Stimulated activated naive CD8-positive, alpha-beta T cell treated with anti-CD3 and anti-CD28 coated beads, Interleukin-15, Interleukin-2, amounts not matched to agents 100 U/mL and 50 U/mL, for 24 hours (primary cell): ENCODE data around the gene GLB1L3.
A peak's percentile ranks its signal among the peaks of the same experiment; 100 is the strongest.
"Not testable (repeated sequence)": the region's sequence is repeated elsewhere in the genome, so short reads cannot be mapped to it uniquely, and the experiment has no call there.

Source experiments
- ATAC-seq: fragments of 150-1000 bp; cut with Tn5 transposase; one replicate; pipeline ENCODE4 v1.10.0; 2021
- DNase-seq: peaks from one replicate; pipeline ENCODE4 v3.0.0; 2021

The GLB1L3 gene

DNA sequence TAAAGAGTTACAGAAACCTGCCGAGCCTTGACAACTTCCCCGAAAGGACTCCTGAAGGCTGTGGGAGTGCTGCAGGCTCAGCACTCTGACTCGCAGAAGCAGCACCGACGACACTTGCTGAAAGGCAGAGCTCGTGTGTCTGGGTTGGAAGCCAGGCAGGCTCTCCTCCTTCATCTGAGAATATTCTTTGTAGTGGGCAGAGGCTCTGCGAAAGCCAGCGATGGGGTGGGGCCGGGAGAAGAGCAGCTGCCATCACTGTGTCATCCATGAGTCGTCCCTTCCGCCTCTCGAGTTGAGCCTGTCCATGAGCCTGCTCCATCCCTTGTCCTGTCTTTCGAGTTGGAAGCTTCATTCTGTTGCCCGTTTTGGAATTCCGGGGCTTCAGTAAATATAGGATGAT lies 67.5 kb downstream of the GLB1L3 start:
- no peak for DNase-seq
- ATAC-seq: no peak

DNA sequence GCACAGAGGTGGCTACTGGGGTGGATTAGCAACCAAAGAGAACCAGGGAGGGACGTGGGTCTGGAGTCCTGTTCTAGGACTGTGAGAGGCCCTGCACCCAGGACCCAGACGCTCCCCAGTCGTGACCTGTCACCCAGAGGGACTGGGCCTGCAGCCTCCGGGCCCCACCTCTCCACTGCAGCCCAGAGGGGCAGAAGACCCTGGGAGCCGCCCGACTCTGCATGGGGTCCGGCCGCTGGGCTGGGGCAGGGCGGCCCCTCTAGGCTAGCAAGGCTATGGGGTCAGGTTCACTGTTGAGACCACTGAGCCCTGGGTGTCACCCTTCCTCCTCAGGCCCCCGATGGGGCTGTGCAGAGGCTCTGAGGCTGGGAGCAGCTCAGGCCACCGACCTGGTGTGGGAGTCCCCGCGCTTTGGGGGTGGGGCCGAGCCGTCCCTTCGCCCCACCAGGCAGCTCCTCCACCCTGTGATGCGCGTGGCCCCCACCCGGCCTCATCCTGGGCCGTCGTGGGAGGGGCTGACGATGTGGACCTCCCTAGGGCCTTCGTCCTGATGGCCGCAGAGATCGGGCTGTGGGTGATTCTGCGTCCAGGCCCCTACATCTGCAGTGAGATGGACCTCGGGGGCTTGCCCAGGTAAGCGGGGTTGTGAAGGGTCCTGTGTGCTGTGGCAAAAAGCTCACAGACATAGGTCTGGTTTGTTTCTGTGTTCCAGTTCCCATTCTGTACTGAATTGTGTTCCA lies 68.5 kb downstream of the GLB1L3 start:
- peak; percentile 29 for ATAC-seq
- not testable (repeated sequence) for DNase-seq

DNA sequence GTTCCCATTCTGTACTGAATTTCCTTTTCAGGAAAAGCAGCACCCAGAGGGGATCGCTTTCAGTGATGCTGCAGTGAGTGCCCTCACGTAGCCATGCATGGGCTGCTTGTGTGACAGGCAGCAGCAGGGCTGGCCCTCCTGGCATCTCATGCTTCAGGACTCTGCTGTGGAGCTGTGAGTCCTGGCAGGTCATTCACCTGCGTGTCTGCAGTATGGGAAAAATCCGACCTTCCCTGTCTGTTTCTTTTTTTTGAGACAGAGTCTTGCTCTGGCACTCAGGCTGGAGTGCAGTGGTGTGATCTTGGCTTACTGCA lies 69.0 kb downstream of the GLB1L3 start:
- ATAC-seq (no peak), DNase-seq (no peak)

DNA sequence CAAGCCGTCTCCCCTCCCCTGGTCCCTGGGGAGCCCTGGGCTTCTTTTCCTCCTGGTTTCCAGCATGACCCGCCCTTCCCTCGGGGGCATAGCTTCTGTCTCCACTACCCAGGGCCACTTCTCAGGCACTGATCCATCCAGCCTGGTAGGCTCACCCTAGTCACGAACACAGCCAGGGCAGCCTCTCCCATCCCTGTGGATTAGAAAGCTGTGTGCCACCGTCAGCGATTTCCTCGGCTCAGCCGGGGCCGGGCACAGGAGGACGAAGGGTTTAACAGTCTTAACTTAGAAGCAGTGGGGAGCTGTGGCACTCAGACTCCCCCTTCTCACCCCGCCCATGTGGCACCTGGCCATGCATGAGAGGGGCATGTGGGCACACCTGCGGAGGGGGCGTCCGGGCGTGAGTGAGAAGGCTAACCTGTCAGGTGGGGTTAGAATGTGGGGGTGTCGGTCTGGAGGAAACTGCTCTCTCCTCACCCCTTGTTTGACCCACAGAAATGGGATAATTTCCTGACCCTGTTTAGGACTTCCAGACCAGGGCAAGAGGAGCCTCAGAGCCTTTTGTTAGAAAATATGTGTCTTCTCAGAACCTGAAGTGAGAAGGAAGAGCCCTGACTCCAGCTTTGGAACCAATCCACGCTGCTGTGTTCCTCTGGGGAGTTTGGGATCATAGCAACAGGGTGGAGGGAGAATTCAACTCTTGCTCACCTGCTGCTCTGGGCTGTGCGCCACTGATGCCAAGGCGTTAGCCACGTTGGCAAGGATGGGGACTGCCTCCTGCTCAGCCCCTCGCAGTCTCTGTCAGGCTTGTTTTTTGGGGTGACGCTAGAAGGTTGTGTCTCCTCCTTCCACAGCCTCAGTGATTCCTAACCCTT lies 70.2 kb downstream of the GLB1L3 start:
- no peak for DNase-seq
- no peak for ATAC-seq

DNA sequence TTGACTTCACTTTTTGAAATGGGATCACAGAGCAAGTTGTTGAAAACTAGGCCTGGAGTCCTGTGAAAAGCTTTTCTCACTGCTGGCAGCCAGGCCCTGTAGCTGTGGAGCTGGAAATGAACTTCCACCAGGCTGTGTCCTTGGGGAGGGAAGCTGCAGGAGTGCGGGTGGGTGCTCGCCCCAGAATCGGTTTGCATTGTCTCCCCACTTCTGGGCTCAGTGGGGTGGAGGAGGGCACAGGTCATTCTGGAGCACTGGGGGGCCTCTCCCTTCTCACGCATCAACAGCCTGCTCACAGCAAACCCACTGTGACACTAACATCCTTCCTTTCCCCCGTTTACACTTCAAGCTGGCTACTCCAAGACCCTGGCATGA lies 70.8 kb downstream of the GLB1L3 start:
- DNase-seq (no peak), ATAC-seq (no peak)

DNA sequence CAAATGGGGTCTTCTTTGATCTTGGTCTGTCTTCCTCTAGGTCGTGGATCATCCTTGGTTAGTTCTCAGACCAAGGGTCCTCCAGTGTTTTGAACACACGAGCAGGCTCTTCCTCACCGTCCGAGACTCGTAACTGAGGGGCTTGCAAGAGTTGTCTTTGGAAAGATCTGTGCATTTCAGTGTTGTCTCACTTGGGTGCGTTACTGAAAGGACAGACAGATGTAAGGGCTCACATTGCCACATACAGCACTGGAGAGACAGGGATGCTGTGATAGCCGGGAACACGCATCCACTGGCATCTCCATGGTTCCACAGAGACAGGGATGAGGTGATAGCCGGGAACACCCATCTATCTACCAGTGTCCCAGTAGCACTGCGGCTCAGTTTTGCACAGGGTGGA lies 71.3 kb downstream of the GLB1L3 start:
- ATAC-seq: peak; percentile 11
- no peak for DNase-seq

DNA sequence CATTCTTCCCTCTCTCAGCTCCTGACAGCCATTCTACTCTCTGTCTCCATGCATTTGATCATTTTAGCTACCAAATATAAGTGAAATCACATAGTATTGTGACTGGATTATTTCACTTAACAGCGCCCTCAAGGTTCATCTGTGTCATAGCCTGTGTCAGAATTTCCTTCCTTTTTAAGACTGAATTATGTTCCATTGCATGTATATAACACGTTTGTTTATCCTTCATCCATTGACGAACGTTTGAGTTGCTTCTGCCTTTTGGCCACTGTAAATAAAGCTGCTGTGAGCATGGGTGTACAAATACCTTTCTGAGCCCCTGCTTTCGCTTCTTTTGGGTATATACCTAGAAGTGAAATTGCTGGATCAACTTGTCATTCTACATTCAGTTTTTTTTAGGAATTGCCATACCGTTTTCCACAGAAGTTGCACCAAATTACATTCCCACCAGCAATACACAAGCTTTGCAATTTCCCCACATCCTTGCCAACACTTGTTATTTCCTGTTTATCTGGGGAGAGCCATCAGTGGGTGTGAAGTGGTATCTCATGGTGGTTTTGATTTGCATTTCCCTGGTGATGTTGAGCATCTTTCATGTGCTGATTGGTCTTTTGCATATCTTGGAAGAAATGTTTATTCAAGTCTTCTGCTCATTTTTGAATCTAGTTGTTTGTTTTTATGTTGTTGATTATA lies 73.1 kb downstream of the GLB1L3 start:
- no peak for ATAC-seq

DNA sequence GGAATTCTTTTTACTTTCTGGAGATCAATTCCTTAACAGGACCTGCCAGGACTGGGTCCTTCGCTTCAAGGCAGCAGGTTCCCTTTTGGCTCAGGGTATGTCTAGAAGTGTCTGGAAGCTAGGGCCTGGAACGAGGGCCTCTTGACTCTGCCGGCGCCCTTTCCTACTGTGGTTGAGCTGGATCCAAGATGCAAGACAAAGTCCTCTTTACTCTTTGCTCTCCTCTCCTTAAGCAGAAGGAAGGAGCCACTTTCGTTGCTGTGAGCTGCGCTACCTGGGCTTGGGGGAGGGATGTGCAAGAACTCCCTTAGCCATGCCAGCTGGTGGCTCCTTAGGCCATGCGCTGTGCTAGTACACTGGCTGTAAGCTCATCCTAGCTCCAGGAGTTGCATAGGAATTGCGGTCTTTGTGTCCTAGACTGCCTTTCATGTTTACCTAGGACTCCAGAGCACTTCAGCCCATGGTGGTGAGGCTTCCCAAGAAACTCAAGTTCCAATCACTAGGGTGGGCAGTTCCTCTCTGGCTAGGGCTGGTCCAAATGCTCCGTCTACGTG lies 73.7 kb downstream of the GLB1L3 start:
- ATAC-seq: no peak
- no peak for DNase-seq

More for the DNA sequence above, 73.1 kb downstream of the GLB1L3 start:
- DNase-seq: no peak

DNA sequence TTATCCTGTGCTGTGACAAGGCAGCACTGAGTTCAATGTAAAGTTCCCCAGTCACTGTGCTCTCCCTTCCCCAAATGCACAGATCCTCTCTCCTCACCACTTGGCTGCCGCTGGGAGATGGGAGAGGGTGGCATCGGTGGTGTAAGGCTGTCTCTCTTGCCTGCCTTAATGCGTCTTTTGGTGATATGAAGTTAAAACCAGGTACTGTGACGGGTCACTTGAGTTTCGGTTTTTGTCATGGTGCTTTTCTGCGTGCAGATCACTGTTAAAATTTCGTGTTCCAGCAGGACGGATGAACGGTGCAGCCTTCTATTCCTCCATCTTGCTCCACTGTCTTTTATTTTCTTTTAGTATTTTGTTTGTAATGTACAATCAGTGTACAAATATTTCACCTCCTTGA lies 74.2 kb downstream of the GLB1L3 start:
- DNase-seq (no peak), ATAC-seq (no peak)

DNA sequence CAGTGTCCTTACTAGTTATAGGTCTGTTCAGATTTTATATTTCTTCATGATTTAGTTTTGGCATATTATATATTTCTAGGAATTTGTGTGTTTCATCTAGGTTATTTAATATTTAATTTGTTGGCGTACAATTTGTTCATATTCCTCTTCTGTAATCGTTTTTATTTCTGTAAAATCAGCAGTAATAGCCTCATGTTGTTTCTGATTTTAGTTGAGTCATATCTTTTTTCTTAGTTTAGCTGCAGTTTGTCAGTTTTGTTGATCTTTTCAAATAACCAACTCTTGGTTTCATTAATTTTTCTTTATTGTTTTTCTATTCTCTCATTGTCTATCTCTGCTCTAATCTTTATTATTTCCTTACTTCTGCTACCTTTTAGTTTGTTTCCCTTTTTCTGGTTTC lies 75.9 kb downstream of the GLB1L3 start:
- ATAC-seq: no peak
- DNase-seq: no peak

DNA sequence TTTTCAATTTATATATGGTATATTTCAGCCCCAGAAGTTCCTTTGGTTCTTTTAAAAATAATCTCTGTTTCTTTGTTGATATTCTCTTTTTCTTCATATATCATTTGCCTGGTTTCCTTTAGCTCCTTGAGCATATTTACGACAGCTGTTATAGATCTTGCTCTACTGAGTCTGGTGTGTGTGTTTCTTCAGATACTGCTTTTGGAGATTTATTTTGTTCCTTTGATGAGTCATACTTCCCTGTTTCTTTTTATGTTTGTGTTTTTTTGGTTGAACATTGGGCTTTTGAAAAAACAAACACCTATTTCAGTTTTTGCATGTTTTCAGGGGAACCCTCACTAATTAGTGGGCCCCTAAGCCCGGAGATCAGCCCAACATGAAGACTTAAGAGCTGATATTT lies 79.0 kb downstream of the GLB1L3 start:
- DNase-seq: no peak
- no peak for ATAC-seq

DNA sequence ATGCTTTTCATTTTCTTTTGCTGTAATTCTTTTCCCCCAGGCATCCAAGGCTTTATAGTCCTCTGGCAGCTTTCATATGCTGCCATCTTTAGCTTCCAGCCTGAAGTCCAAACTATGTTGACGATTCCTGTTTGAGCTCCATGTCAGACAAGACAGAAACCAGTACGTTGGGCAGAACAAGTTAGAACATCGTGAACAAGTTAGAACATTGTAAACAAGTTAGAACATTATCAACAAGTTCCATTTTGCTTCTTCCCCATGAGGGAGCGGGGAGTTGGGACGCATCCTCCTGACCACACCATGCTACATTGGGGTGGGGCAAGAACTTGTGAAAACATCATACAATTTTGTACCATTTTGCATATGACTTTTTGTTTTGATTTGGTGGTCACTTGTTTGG lies 79.5 kb downstream of the GLB1L3 start:
- DNase-seq: no peak

DNA sequence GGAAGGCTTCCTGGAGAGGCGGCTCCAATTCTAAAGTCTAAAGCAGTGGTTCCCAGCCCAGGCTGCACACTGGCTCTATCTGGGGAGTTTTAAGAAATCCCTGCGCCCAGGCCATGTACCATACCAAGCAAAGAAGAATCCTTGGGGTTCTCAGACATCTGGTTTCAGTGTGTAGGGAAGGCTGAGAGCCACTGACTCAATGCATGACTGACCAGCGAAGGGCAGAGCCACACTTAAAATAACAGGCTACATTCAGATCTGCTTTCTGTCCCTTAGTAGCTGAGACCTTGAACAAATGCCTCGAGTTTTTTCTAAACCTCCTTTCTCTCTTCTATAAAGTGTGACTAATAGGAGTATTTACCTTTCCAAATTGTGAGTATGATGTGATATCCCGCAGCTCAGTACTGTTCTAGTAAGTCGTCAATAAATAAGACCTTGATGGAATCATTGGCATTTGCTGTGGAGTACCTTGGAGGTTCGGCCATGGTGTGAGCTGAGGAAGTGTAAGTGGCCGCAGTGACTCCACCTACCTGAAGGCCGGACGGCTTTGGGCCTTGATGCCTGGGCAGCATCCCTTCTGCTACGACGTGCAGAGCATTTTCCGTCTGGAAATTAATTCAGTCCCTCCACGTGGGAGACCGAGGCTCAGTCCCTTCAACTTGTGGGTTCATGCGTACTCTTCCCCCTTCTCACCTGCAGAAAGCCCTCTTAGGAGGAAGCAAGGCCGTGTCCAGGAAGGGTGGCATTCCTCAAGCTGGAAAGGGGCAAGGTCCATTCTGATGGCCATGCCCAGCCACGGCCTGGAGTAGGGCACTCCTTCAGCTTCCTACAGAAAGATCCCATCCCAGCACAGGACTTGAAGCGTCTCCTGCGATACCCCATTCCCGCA lies 80.7 kb downstream of the GLB1L3 start:
- DNase-seq (no peak), ATAC-seq (no peak)

More for the DNA sequence above, 79.5 kb downstream of the GLB1L3 start:
- ATAC-seq: no peak

DNA sequence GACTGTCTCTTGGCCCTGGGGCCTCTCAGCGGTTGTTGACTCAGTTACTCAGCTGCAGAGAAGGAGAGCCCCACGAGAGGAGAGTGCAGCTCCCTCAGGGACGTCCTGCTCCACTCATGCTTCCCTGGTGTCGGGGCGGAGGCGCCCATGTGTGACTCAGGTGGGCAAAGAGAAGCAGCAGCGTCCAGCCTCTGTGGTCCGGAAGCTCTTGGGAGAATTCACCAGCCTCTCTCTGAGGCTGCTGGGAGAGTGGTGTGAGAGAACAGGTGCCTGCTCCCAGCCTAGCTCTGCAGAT lies 81.3 kb downstream of the GLB1L3 start:
- ATAC-seq: no peak
- no peak for DNase-seq

DNA sequence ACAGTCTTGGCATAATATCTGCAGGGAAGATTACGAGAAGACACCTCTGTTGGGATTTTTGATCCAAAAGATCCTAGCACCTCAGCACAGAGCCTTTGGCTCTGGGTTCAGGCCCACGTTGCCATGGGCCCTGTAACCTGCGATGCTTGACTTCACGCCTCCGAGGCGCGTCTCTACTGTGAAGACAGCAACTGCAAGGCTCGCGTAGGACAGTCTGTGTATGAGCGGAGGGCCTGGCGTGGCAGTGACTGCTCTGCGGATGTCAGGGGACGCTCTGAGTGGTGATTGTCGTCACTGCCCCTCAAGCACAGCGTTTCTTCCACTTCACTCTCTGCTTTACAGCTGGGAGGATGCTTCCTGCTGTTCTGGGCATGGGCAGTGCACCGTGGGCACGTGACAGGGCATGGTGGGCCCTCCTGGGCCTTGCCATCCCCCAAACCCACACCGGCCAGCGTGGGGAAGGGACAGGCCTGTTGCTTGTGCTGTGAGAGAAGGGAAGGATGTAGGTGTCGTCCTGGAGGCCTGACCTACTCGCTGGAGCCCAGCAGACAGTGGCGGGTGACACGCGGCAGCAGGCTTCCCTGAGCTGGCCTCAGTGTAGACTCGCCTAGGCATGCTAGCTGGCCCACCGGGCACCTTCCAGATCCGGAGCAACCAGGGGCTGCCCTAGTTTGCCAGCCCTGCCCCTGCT lies 82.1 kb downstream of the GLB1L3 start:
- ATAC-seq (no peak), DNase-seq (no peak)

DNA sequence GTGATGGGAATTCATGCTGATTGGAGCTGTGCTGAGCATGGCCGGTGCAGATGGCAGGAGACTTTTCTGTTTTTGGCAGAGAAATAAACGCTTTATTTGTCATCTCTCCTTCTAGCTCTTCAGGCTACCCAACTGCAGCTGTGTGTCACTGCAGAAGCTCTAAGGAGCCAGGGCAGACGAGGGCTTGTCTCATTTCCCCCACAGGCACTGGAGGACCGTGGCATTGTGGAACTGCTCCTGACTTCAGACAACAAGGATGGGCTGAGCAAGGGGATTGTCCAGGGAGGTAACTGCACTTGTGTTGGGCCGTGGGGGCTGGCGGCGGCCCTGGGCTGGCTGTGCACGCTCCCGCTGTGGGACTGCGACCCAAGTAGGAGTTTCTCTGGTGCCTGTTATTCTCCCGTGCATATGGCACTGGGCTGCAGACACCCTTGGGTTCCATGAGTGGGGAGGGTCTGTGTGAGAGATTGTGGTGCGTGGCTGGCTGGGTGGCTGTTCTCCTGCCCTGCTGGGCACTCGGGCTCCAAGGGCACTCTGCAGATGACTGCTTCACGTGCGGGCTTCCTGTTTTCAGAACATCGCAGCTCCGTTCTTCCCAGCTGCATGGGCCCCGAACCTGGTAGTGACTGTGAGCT lies 82.8 kb downstream of the GLB1L3 start:
- DNase-seq (no peak), ATAC-seq (no peak)

DNA sequence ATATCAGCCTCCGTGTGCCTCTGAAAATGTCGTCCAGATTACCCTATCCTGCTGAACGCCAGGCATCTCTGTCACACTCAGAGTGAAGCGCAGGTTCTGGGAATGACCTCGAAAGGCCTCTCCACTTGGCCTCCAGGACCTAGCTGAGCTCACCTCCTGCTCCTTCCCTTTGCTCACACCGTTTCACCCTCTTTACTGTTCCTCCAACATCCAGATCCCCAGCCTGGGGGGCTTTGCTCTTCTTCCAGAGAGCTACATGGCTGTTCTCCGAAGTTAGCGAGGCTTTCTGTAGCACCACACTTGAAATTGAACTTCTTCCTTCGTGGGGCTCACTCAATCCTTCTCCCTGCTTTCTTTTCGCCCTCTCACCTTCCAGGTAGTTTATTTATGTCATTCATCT lies 83.5 kb downstream of the GLB1L3 start:
- DNase-seq: no peak
- ATAC-seq: no peak

DNA sequence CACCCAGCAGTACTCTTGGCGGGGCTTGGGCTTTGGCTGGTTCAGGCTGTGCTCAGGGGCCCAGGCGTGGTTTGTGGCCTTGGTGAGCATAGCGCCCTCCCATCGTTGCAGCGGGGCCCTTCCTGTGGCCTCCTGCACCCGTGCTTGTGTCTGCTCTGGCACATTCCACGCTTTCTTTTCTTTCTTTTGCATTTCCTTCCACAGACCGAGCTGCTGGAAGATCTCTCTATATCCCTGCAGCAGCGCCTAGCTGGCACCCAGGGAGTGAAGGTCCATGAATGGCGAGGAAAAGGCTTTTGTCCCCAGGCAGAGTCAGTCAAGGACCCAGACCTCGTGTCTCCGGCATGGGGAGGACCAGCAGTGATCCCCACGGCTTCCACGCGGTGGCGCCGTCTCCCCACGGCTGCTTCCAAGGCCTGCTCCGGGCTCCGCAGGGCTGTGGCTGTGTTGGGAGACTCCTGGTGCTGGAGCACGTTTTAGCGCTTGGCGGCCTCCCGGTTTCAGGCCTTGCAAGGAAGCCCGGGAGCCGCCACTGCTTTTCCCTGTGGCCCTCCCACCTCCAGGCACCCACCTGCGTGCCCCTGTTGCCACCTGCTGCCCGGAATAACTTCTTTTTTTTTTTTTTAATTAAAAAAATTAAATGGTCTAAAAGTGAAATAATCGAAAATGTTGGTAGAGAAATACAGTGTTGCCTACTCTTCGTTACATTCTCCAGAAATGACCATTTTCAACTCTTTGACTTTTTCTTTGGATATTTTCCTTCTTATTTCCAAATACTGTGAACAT lies 84.1 kb downstream of the GLB1L3 start:
- ATAC-seq (peak; percentile 86), DNase-seq (peak; percentile 83)

DNA sequence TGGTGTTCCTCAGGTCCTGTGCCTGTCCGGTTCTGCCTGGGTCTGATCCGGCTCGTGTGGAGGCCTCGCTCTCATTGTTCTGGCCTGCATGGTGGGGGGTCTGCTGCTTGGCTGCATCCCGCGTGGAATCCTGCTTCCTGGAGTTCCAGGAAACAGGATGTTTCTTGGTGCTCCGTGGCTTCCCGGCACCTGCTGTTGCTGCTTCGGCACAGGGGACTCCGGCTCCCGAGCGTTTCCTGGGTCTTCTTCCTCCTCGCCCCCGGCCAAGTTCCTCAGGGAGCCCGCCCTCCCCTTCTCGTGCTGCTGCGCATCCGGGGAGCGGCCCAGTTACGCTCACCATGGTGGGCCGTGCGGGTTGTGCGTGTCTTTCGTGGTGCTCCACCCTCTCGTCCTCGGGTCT lies 85.5 kb downstream of the GLB1L3 start:
- no peak for ATAC-seq
- DNase-seq: no peak
